ENCODE results near the gene DDX39B. TPM values are rescaled to one million over a fixed set of nuclear protein-coding genes. Genes with fewer than 3 reads are reported as not detected.

The DDX39B gene
- total RNA-seq, result 438 and 525 TPM in 2 replicates

GRCh38 chr6:31541658-31542521 is at the start of gene DDX39B:
Gene DDX39B (minus strand): TSS chr6:31542003. CDS start chr6:31540532, 1,471 bp downstream.

DNA sequence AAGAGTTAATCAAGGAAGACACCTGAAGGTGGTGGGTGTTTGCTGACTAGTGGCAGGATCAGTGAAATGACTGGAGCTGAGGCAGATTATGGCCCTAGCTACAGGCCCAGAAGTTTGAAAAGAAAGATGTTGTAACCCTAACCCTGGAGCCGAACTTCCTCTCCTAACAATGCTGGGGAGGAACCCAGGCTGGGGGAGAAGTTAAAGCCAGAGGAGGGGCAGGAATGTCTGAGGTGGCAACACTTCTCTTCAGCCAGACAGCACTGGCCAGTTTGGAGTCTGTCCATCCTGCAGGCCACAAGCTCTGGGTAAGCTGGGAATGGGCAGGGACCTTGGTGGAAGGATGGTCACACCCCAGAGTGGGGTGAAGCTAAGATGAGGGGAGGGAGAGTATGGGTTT is 44.2 kb upstream of the DDX39B start, which contains the start of gene LST1:
TSS of gene LST1 (plus strand) at position 270 of the 400 bp plus-strand sequence. CDS start 1,023 bp downstream, outside the sequence.

GRCh38 chr6:31582230-31582643 is 40.4 kb upstream of the DDX39B start, which contains the start of gene LTB:
Gene LTB (minus strand): TSS chr6:31582424. CDS start chr6:31582417, 7 bp downstream.

DNA sequence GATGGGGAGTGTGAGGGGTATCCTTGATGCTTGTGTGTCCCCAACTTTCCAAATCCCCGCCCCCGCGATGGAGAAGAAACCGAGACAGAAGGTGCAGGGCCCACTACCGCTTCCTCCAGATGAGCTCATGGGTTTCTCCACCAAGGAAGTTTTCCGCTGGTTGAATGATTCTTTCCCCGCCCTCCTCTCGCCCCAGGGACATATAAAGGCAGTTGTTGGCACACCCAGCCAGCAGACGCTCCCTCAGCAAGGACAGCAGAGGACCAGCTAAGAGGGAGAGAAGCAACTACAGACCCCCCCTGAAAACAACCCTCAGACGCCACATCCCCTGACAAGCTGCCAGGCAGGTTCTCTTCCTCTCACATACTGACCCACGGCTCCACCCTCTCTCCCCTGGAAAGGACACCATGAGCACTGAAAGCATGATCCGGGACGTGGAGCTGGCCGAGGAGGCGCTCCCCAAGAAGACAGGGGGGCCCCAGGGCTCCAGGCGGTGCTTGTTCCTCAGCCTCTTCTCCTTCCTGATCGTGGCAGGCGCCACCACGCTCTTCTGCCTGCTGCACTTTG is 33.6 kb upstream of the DDX39B start, which contains the start of gene TNF:
TSS of gene TNF (plus strand) at position 231 of the 567 bp plus-strand sequence. CDS start at position 408, 177 bp downstream.

DNA sequence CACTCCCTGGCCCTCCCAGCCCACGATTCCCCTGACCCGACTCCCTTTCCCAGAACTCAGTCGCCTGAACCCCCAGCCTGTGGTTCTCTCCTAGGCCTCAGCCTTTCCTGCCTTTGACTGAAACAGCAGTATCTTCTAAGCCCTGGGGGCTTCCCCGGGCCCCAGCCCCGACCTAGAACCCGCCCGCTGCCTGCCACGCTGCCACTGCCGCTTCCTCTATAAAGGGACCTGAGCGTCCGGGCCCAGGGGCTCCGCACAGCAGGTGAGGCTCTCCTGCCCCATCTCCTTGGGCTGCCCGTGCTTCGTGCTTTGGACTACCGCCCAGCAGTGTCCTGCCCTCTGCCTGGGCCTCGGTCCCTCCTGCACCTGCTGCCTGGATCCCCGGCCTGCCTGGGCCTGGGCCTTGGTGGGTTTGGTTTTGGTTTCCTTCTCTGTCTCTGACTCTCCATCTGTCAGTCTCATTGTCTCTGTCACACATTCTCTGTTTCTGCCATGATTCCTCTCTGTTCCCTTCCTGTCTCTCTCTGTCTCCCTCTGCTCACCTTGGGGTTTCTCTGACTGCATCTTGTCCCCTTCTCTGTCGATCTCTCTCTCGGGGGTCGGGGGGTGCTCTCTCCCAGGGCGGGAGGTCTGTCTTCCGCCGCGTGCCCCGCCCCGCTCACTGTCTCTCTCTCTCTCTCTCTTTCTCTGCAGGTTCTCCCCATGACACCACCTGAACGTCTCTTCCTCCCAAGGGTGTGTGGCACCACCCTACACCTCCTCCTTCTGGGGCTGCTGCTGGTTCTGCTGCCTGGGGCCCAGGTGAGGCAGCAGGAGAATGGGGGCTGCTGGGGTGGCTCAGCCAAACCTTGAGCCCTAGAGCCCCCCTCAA is 30.5 kb upstream of the DDX39B start, which contains the start of gene LTA:
TSS of gene LTA (plus strand) at position 249 of the 871 bp plus-strand sequence. CDS start at position 703, 454 bp downstream.

GRCh38 chr6:31546958-31547726 is 5.3 kb upstream of the DDX39B start, which contains the start of gene NFKBIL1:
Gene NFKBIL1 (plus strand): TSS chr6:31547608. CDS start chr6:31547695, 87 bp downstream.

DNA sequence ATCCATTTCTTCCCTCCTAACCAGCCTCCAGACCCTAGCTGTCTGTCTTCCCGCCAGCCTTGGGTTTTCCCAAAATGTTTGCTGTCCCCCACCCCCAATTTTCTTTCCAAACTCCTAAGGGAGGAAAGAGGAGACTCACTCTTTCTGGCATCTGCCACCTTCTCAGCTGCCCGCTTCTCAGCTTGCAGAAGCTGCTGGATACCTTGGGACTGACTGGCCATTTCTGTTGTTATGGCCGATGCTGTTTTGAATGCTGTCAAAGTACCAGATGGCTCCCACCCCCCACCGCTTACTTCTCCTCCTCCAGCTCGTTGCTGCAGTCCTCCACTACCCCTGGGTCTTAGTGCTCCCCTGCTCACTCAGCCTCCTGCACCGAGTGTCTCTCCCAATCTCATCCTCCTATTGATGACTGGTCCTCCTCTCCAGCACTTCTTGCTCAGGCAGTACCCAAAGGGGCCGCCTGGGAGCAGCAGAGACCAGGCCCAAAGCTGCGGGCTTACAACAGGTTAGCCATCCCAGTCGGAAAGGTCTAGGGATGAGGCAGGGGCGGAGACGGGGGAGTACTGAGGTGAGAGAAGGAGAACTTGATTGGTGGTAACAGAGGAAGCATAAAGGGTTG is 4.6 kb upstream of the DDX39B start, which contains the start of gene ATP6V1G2:
TSS of gene ATP6V1G2 (minus strand) at position 270 of the 619 bp plus-strand sequence. CDS start at position 221, 49 bp downstream.

DNA sequence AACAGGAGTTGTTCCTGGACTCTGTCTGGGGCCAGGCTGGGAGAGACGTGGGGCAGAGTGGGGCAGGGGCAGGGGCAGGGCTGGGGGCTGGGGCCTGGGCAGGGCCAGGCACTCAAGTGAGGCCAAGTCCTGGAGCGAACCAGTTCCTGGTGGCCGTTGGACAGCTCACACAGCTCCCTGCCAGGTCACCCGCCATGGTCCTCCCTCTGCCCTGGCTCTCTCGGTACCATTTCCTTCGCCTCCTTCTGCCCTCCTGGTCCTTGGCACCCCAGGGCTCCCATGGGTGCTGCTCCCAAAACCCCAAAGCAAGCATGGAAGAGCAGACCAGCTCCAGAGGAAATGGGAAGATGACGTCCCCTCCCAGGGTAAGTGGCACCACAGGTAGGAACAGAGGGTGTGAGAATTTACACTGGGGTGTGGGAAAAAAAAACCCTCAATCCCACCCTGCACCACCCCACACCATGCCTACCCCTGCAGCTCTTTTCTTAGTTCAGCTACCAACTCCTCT is 12.9 kb downstream of the DDX39B start, which contains the start of gene MCCD1:
TSS of gene MCCD1 (plus strand) at position 142 of the 508 bp plus-strand sequence. CDS start at position 195, 53 bp downstream.

GRCh38 chr6:31497531-31498476 is 44.0 kb downstream of the DDX39B start, which contains the start of gene MICB:
Gene MICB (plus strand): TSS chr6:31498145. CDS start chr6:31498194, 49 bp downstream.

Other genes starting within 250 kb of the DDX39B start
- 48.4 and 141 TPM in 2 replicates for gene HLA-B, start 184.8 kb downstream of the DDX39B start, total RNA-seq
- gene MICA, start 138.4 kb downstream of the DDX39B start, total RNA-seq, result 53.6 and 58.3 TPM in 2 replicates
- gene MICB, start 43.9 kb downstream of the DDX39B start, total RNA-seq, result 8.7 and 16.8 TPM in 2 replicates
- not detected in 2 replicates for gene MCCD1, start 13.0 kb downstream of the DDX39B start, total RNA-seq
- gene ATP6V1G2, start 4.6 kb upstream of the DDX39B start, total RNA-seq, result 0.11 and 0.16 TPM in 2 replicates
- 12.2 and 29.0 TPM in 2 replicates for gene NFKBIL1, start 5.6 kb upstream of the DDX39B start, total RNA-seq
- not detected in 2 replicates for gene LTA, start 30.3 kb upstream of the DDX39B start, total RNA-seq
- 3.3 and 4.5 TPM in 2 replicates for gene TNF, start 33.6 kb upstream of the DDX39B start, total RNA-seq
- 0.49 and 1.5 TPM in 2 replicates for gene LTB, start 40.4 kb upstream of the DDX39B start, total RNA-seq
- not detected in 2 replicates for gene LST1, start 44.3 kb upstream of the DDX39B start, total RNA-seq
- gene NCR3, start 51.0 kb upstream of the DDX39B start, total RNA-seq, result not detected in 2 replicates
- gene AIF1, start 73.2 kb upstream of the DDX39B start, total RNA-seq, result not detected in 2 replicates
- 88.0 and 92.7 TPM in 2 replicates for gene PRRC2A, start 78.7 kb upstream of the DDX39B start, total RNA-seq
- 195 and 196 TPM in 2 replicates for gene BAG6, start 110.7 kb upstream of the DDX39B start, total RNA-seq
- gene APOM, start 113.9 kb upstream of the DDX39B start, total RNA-seq, result 1.2 and 2.3 TPM in 2 replicates
- gene C6orf47, start 118.8 kb upstream of the DDX39B start, total RNA-seq, result 16.0 and 20.2 TPM in 2 replicates
- 13.1 and 16.0 TPM in 2 replicates for gene GPANK1, start 123.0 kb upstream of the DDX39B start, total RNA-seq
- 251 and 316 TPM in 2 replicates for gene CSNK2B, start 124.1 kb upstream of the DDX39B start, total RNA-seq
- 1.9 and 2.3 TPM in 2 replicates for gene LY6G5B, start 128.0 kb upstream of the DDX39B start, total RNA-seq
- 0.70 and 0.76 TPM in 2 replicates for gene LY6G5C, start 139.1 kb upstream of the DDX39B start, total RNA-seq
- 24.0 and 27.8 TPM in 2 replicates for gene ABHD16A, start 161.3 kb upstream of the DDX39B start, total RNA-seq
- not detected in 2 replicates for gene LY6G6F, start 164.9 kb upstream of the DDX39B start, total RNA-seq
- not detected in 2 replicates for gene LY6G6D, start 173.3 kb upstream of the DDX39B start, total RNA-seq
- 0.15 TPM in 1 of 2 replicates, not detected in the other for gene LY6G6C, start 179.7 kb upstream of the DDX39B start, total RNA-seq
- gene MPIG6B, start 181.4 kb upstream of the DDX39B start, total RNA-seq, result not detected in 2 replicates
- 9.5 and 16.1 TPM in 2 replicates for gene DDAH2, start 187.3 kb upstream of the DDX39B start, total RNA-seq
- 805 and 887 TPM in 2 replicates for gene CLIC1, start 194.5 kb upstream of the DDX39B start, total RNA-seq
- 6.2 and 7.4 TPM in 2 replicates for gene MSH5, start 198.0 kb upstream of the DDX39B start, total RNA-seq
- gene SAPCD1, start 220.7 kb upstream of the DDX39B start, total RNA-seq, result 0.70 and 1.5 TPM in 2 replicates
- 0.19 and 0.86 TPM in 2 replicates for gene VWA7, start 235.3 kb upstream of the DDX39B start, total RNA-seq

Measured in hair follicular keratinocyte (primary cell).